ENCODE results near the gene KPNA5.

- TF ChIP-seq POLR2AphosphoS5 (IDR thresholded peaks at IDR 0.05) (no peak), CTCF (IDR thresholded peaks at IDR 0.05) (no peak), POLR2A (IDR thresholded peaks at IDR 0.05) (no peak), EP300 (IDR thresholded peaks at IDR 0.05) (no peak)
Measured at GRCh38 chr6:116651916-116652315, 29.1 kb upstream of the KPNA5 start.
